A673 (cell line): ENCODE results near the gene NADK2.

ENCODE experiments used
- CTCF ChIP-seq: fragments of 300-800, 200-600 bp; sonication (generic); conservative IDR thresholded peaks from 2 replicates; pipeline ENCODE4 v1.5.1; 2017; ENCODE audit warnings: low read depth, mild to moderate bottlenecking, antibody characterized with exemption, low read length, moderate library complexity, mixed read lengths
- EZH2 ChIP-seq: fragments of 200-600 bp; sonication (generic); IDR thresholded peaks from 2 replicates; pipeline ENCODE4 v1.6.1; 2017; ENCODE audit warnings: borderline replicate concordance, low read depth, mild to moderate bottlenecking, mixed read lengths, antibody characterized with exemption, low read length; ENCODE audit not compliant: poor library complexity, severe bottlenecking

GRCh38 chr5:36179950-36180349 lies 61.8 kb downstream of the NADK2 start:
- no peak for TF ChIP-seq CTCF
- TF ChIP-seq EZH2 = no peak
